ENCODE results near the gene PKD2L2. TPM values are rescaled to one million over a fixed set of nuclear protein-coding genes. Genes with fewer than 3 reads are reported as not detected.

Gene PKD2L2
- total and polyA plus RNA-seq, 10 of the 15 experiments (the other 5 are each of a cell fraction or from before 2014, with no cell fraction given): 0.11 to 0.86 (median 0.26) TPM; not detected in 4

GRCh38 chr5:137902408-137903133 lies 13.3 kb downstream of the PKD2L2 start (continued):
- no peak for TF ChIP-seq MLLT1 (IDR thresholded peaks at IDR 0.05)
- TF ChIP-seq ZNF687 (IDR thresholded peaks at IDR 0.05): peak; percentile 34; the same call in 1 of the 2 replicates
- TF ChIP-seq NKRF (conservative IDR thresholded peaks at IDR 0.05): no peak
- no peak for TF ChIP-seq NRF1 (conservative IDR thresholded peaks at IDR 0.05; ENCODE audit: low read depth, low read length)
- no peak for TF ChIP-seq MTA3 (IDR thresholded peaks at IDR 0.05; ENCODE audit: borderline replicate concordance, low read length)
- no peak for TF ChIP-seq NBN (IDR thresholded peaks at IDR 0.05)
- TF ChIP-seq HCFC1 (IDR thresholded peaks at IDR 0.05; ENCODE audit: low read length): no peak
- TF ChIP-seq PRDM15 (CRISPR knock-in tag; IDR thresholded peaks at IDR 0.05): no peak
- no peak for TF ChIP-seq GATAD2B (conservative IDR thresholded peaks at IDR 0.05; ENCODE audit: low read depth)
- no peak for TF ChIP-seq IRF5 (IDR thresholded peaks at IDR 0.05; ENCODE audit: borderline replicate concordance)
- no peak for TF ChIP-seq USF1 (IDR thresholded peaks at IDR 0.05; ENCODE audit: borderline replicate concordance, extremely low read length, insufficient read depth, low read depth, low read length)
- 0 out of 2 replicates have a peak, but pooled peaks have one; percentile 18 for TF ChIP-seq ATF2 (IDR thresholded peaks at IDR 0.05; ENCODE audit: low read length)
- no peak for TF ChIP-seq JUNB (IDR thresholded peaks at IDR 0.05)
